Kidney epithelial cell (primary cell): Measurements from ENCODE around the gene PLEKHG5. TPM values are rescaled to one million over a fixed set of nuclear protein-coding genes. Genes with fewer than 3 reads are reported as not detected.

Experiments used
- DNase-seq: peaks from one replicate; pipeline ENCODE4 v3.0.0-alpha.2; 2010; ENCODE audit warnings: low read depth
- H3K27me3 ChIP-seq: 2 replicates; pipeline ENCODE4 v1.6.0; 2011; ENCODE audit warnings: low read length; ENCODE audit not compliant: control insufficient read depth, insufficient read depth
- H3K36me3 ChIP-seq: 2 replicates; pipeline ENCODE4 v1.5.1; 2011; ENCODE audit warnings: low read length; ENCODE audit not compliant: control insufficient read depth, insufficient read depth
- H3K4me3 ChIP-seq: 2 replicates; pipeline ENCODE4 v1.5.1; 2011; ENCODE audit warnings: low read depth, mild to moderate bottlenecking, control low read depth, low read length
- CTCF ChIP-seq: IDR thresholded peaks from 2 replicates; pipeline ENCODE4 v1.5.1; 2011; ENCODE audit warnings: mild to moderate bottlenecking, moderate library complexity, low read length, control low read depth, inconsistent platforms; ENCODE audit not compliant: insufficient read depth, poor library complexity, severe bottlenecking
- total RNA-seq: library from RNA; depleted of rRNA; stranded (reverse); fragments of >200 nt; gene quantifications from 2 replicates; pipeline ENCODE4 v1.2.3, GENCODE V29; 2015

The PLEKHG5 gene
- total RNA-seq, 1 donor from 2014 or later, result 26.4 TPM

DNA sequence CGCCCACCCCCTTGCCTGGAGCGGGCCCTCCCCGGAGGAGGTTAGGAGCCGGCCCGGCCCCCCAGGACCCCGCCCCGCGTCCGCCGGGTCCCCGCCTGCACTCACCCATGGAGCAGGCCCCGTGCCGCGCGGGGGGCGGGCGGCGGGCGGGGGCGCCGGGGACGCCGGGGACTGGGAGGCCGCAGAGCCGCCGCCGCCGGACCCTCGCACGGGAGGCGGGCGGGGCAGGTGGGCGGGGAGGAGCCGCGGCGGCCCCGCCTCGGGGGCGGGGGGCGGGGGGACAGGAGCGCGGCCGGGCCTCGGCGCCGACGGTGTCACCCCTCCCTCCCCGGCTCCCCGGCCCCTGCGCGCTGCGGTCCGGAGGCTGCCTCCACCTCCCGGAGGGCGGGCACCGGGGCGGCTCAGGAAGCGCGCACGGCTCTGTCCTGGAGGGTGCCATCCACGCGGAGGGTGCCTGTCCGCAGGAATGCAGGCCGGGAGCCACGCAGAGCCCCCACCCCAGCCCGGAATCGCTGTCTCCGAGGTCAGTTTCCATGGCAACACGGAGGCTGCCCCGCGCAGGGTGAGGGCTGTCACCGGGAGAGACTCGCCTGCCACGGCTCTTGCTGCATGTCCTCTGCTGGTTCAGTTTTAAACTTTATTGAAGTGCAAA, 5.9 kb upstream of the PLEKHG5 start:
- peak overlapping the region; percentile 64 for H3K4me3 ChIP-seq
- peaks cover 9% of the 10 kb centered on the region for H3K27me3 ChIP-seq
- H3K36me3 ChIP-seq, result no peaks in the 10 kb centered on the region
- no peak for DNase-seq
- no peak for TF ChIP-seq CTCF

- DNase-seq, result no peak
- no peaks in the 10 kb centered on the region for H3K36me3 ChIP-seq
- peak overlapping the region; percentile 58 for H3K4me3 ChIP-seq
- peaks cover 4% of the 10 kb centered on the region for H3K27me3 ChIP-seq
- TF ChIP-seq CTCF, result no peak
These were observed 5.4 kb upstream of the PLEKHG5 start for GRCh38 chr1:6496890-6497214.

- Histone ChIP-seq H3K27me3 (peaks cover under 1% of the 10 kb centered on the region), H3K36me3 (no peaks in the 10 kb centered on the region), H3K4me3 (peak overlapping the region; percentile 58)
- TF ChIP-seq CTCF, result no peak
- no peak for DNase-seq
These were observed 4.9 kb upstream of the PLEKHG5 start for GRCh38 chr1:6496365-6496721.

GRCh38 chr1:6495540-6496364, 4.3 kb upstream of the PLEKHG5 start:
- Histone ChIP-seq H3K36me3 (no peaks in the 10 kb centered on the region), H3K27me3 (no peaks in the 10 kb centered on the region), H3K4me3 (no peak overlapping the region)
- no peak for DNase-seq
- TF ChIP-seq CTCF, result no peak

DNA sequence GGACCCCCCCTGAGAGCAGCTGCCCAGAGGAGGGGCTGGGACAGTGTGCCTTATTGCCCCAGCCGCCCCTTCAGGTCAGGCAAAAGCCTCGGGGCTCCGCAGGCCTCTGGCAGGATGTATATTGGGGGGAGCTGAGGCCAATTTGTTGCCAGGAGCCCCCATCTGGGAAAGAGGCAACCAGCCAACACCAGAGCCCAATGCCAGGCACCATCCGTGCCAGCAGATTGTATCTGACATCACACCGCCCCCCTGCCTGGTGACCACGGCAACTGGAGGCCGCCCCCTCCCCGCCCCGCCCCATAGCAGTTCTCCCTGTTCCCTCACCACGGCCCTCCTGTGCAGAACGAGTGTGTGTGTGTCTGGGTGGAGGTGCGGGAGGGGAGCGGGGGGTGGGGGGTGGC, 3.6 kb upstream of the PLEKHG5 start:
- TF ChIP-seq CTCF, result no peak
- no peak for DNase-seq
- H3K36me3 ChIP-seq, result no peaks in the 10 kb centered on the region

More for the DNA sequence above, 3.6 kb upstream of the PLEKHG5 start:
- Histone ChIP-seq H3K27me3 (no peaks in the 10 kb centered on the region), H3K4me3 (no peak overlapping the region)
